HEK293 (cell line): ENCODE results near the gene ANTKMT.

Source experiments
- EGR2 ChIP-seq: fragments of 450-650 bp; formaldehyde crosslinking; IDR thresholded peaks from 2 replicates; pipeline ENCODE4 v1.5.1; 2016; ENCODE audit warnings: low read depth, missing biosample characterization, missing genetic modification characterization
- PBX3 ChIP-seq: sonication (generic); formaldehyde crosslinking; IDR thresholded peaks from 2 replicates; pipeline ENCODE4 v1.8.1; 2022; ENCODE audit warnings: mild to moderate bottlenecking, moderate library complexity, missing genetic modification reagents
- PRDM6 ChIP-seq: fragments of 450-650 bp; formaldehyde crosslinking; IDR thresholded peaks from 2 replicates; pipeline ENCODE4 v1.5.1; 2017; ENCODE audit warnings: missing biosample characterization, missing genetic modification characterization
- SP2 ChIP-seq: fragments of 450-650 bp; formaldehyde crosslinking; IDR thresholded peaks from 2 replicates; pipeline ENCODE4 v1.5.1; 2016; ENCODE audit warnings: missing biosample characterization, missing genetic modification characterization
- ZBTB10 ChIP-seq: fragments of 450-650 bp; formaldehyde crosslinking; IDR thresholded peaks from 2 replicates; pipeline ENCODE4 v1.5.1; 2016; ENCODE audit warnings: missing biosample characterization, missing genetic modification characterization
- ZBTB20 ChIP-seq: fragments of 450-650 bp; formaldehyde crosslinking; IDR thresholded peaks from 2 replicates; pipeline ENCODE4 v1.5.1; 2016; ENCODE audit warnings: missing biosample characterization, missing genetic modification characterization
- ZBTB26 ChIP-seq: fragments of 450-650 bp; formaldehyde crosslinking; optimal IDR thresholded peaks from 2 replicates; pipeline ENCODE3; 2016; ENCODE audit warnings: missing biosample characterization, mild to moderate bottlenecking, missing genetic modification characterization
- ZFP3 ChIP-seq: fragments of 450-650 bp; formaldehyde crosslinking; IDR thresholded peaks from 2 replicates; pipeline ENCODE4 v1.5.1; 2016; ENCODE audit warnings: low read depth, missing biosample characterization, missing genetic modification characterization
- ZIC2 ChIP-seq: fragments of 450-650 bp; formaldehyde crosslinking; IDR thresholded peaks from 2 replicates; pipeline ENCODE4 v1.5.1; 2016; ENCODE audit warnings: missing biosample characterization, missing genetic modification characterization
- ZNF157 ChIP-seq: fragments of 450-650 bp; formaldehyde crosslinking; IDR thresholded peaks from 2 replicates; pipeline ENCODE4 v1.5.1; 2016; ENCODE audit warnings: missing biosample characterization, missing genetic modification characterization
- ZNF239 ChIP-seq: fragments of 450-650 bp; formaldehyde crosslinking; IDR thresholded peaks from 2 replicates; pipeline ENCODE4 v1.5.1; 2016; ENCODE audit warnings: missing biosample characterization, missing genetic modification characterization
- ZNF350 ChIP-seq: fragments of 450-650 bp; formaldehyde crosslinking; IDR thresholded peaks from 2 replicates; pipeline ENCODE4 v1.5.0; 2017; ENCODE audit warnings: missing biosample characterization, mild to moderate bottlenecking, missing genetic modification characterization
- ZNF501 ChIP-seq: fragments of 450-650 bp; formaldehyde crosslinking; IDR thresholded peaks from 2 replicates; pipeline ENCODE4 v1.5.1; 2016; ENCODE audit warnings: missing biosample characterization, missing genetic modification characterization
- ZNF544 ChIP-seq: fragments of 450-650 bp; formaldehyde crosslinking; IDR thresholded peaks from 2 replicates; pipeline ENCODE4 v1.5.0; 2017; ENCODE audit warnings: missing biosample characterization, missing genetic modification characterization
- ZNF548 ChIP-seq: fragments of 450-650 bp; formaldehyde crosslinking; IDR thresholded peaks from 2 replicates; pipeline ENCODE4 v1.5.1; 2016; ENCODE audit warnings: missing biosample characterization, missing genetic modification characterization
- ZNF560 ChIP-seq: fragments of 450-650 bp; formaldehyde crosslinking; IDR thresholded peaks from 2 replicates; pipeline ENCODE4 v1.5.1; 2017; ENCODE audit warnings: missing biosample characterization, missing genetic modification characterization, borderline replicate concordance
- ZNF600 ChIP-seq: fragments of 450-650 bp; formaldehyde crosslinking; IDR thresholded peaks from 2 replicates; pipeline ENCODE4 v1.5.1; 2016; ENCODE audit warnings: missing biosample characterization, missing genetic modification characterization
- ZNF747 ChIP-seq: fragments of 450-650 bp; formaldehyde crosslinking; IDR thresholded peaks from 2 replicates; pipeline ENCODE4 v1.5.1; 2016; ENCODE audit warnings: missing biosample characterization, missing genetic modification characterization
- ZNF785 ChIP-seq: fragments of 450-650 bp; formaldehyde crosslinking; IDR thresholded peaks from 2 replicates; pipeline ENCODE4 v1.5.1; 2016; ENCODE audit warnings: missing biosample characterization, missing genetic modification characterization
- ZNF792 ChIP-seq: fragments of 450-650 bp; formaldehyde crosslinking; IDR thresholded peaks from 2 replicates; pipeline ENCODE4 v1.5.1; 2016; ENCODE audit warnings: missing biosample characterization, missing genetic modification characterization
- ZSCAN23 ChIP-seq: fragments of 450-650 bp; formaldehyde crosslinking; IDR thresholded peaks from 2 replicates; pipeline ENCODE4 v1.5.1; 2016; ENCODE audit warnings: missing biosample characterization, missing genetic modification characterization
- TF ChIP-seq, protein P1 (sequence below): fragments of 450-650 bp; formaldehyde crosslinking; conservative IDR thresholded peaks from 2 replicates; pipeline ENCODE4 v1.5.1; 2016; ENCODE audit warnings: low read depth, missing biosample characterization, missing genetic modification characterization

The ANTKMT gene

DNA sequence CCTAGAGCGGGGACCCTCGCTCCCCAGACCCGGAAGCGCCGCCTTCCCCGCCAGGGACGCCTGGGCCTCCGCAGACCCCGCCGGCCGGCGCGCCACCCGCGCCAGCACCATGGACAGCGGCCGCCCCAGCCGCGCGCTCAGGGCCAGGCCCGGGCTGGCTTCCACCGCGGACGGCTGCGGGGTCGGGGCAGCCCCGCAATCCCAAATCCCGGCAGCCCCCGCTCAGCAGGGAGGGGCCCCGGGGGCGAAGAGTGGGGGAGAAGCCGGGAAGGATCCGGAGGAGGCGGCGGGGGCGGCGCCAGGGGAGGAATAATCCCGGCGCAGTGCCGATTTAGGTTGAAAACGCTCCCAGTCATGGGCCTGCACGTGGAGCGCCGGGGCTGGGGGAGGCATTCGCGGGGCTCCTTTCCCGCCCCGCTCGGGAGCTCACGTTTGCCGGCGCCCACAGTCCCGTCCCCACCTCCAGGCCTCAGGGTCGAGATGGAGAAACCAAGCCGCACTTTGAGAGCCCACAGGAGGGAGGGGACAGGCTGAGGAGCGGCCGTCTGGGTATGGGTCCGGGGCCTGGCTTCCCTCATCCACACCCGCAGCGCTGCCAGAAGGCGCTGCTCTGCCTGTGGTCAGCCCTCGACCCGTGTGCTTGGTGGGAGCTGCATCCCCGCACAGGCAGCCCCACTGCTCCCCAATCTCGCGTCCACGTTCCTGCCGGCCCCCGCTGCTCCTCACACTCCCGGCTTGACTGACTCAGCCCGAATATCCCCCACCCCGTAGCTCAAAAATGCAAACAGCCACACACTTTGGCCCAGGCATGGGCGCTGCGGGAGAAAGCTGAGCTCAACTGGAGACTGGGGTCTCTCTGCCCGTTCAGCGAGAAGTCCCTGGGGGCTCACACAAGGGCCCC lies 20.0 kb upstream of the ANTKMT start (continued):
- TF ChIP-seq ZNF350 (tag by site-specific recombination), result no peak
- no peak for TF ChIP-seq PRDM6 (tag by site-specific recombination)
- TF ChIP-seq ZNF157, result no peak
- no peak for TF ChIP-seq ZNF792 (tag by site-specific recombination)
- TF ChIP-seq ZNF560 (tag by site-specific recombination), result no peak
- TF ChIP-seq, protein P1, sequence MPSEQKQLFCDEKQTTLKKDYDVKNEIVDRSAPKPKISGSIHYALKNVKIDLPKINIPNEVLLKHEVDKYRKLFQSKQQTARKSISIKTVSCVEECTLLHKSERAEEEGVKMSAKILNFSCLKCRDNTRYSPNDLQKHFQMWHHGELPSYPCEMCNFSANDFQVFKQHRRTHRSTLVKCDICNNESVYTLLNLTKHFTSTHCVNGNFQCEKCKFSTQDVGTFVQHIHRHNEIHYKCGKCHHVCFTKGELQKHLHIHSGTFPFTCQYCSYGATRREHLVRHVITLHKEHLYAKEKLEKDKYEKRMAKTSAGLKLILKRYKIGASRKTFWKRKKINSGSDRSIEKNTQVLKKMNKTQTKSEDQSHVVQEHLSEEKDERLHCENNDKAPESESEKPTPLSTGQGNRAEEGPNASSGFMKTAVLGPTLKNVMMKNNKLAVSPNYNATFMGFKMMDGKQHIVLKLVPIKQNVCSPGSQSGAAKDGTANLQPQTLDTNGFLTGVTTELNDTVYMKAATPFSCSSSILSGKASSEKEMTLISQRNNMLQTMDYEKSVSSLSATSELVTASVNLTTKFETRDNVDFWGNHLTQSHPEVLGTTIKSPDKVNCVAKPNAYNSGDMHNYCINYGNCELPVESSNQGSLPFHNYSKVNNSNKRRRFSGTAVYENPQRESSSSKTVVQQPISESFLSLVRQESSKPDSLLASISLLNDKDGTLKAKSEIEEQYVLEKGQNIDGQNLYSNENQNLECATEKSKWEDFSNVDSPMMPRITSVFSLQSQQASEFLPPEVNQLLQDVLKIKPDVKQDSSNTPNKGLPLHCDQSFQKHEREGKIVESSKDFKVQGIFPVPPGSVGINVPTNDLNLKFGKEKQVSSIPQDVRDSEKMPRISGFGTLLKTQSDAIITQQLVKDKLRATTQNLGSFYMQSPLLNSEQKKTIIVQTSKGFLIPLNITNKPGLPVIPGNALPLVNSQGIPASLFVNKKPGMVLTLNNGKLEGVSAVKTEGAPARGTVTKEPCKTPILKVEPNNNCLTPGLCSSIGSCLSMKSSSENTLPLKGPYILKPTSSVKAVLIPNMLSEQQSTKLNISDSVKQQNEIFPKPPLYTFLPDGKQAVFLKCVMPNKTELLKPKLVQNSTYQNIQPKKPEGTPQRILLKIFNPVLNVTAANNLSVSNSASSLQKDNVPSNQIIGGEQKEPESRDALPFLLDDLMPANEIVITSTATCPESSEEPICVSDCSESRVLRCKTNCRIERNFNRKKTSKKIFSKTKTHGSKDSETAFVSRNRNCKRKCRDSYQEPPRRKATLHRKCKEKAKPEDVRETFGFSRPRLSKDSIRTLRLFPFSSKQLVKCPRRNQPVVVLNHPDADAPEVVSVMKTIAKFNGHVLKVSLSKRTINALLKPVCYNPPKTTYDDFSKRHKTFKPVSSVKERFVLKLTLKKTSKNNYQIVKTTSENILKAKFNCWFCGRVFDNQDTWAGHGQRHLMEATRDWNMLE (tag by site-specific recombination), result no peak
- no peak for TF ChIP-seq ZNF544 (tag by site-specific recombination)
- TF ChIP-seq SP2 (tag by site-specific recombination), result peak; percentile 9; the same call in 1 of the 2 replicates
- TF ChIP-seq PBX3 (CRISPR knock-in tag), result peak; percentile 90
- TF ChIP-seq ZNF548 (tag by site-specific recombination), result no peak
- no peak for TF ChIP-seq ZNF747 (tag by site-specific recombination)
- TF ChIP-seq ZFP3 (tag by site-specific recombination), result no peak
- 0 out of 2 replicates have a peak, but pooled peaks have one; percentile 18 for TF ChIP-seq ZNF600 (tag by site-specific recombination)
- TF ChIP-seq ZIC2 (tag by site-specific recombination), result peak; percentile 6; the same call in 1 of the 2 replicates
- no peak for TF ChIP-seq ZNF239 (tag by site-specific recombination)
- TF ChIP-seq ZBTB26, result peak; percentile 47
- no peak for TF ChIP-seq ZBTB10 (tag by site-specific recombination)
- TF ChIP-seq ZSCAN23 (tag by site-specific recombination), result no peak
- no peak for TF ChIP-seq ZNF785 (tag by site-specific recombination)
- no peak for TF ChIP-seq ZNF501 (tag by site-specific recombination)
- peak; percentile 84 for TF ChIP-seq EGR2 (tag by site-specific recombination)
- peak; percentile 35; the same call in 1 of the 2 replicates for TF ChIP-seq ZBTB20 (tag by site-specific recombination)
